H9 (cell line): ENCODE results near the gene COASY. TPM values are rescaled to one million over a fixed set of nuclear protein-coding genes. Genes with fewer than 3 reads are reported as not detected.

Experiments
- DNase-seq: peaks from one replicate; pipeline ENCODE4 v3.0.0-alpha.2; 2017
- H2AFZ ChIP-seq: one replicate; pipeline ENCODE4 v1.6.1; 2013; ENCODE audit warnings: mild to moderate bottlenecking, low read length, control low read depth, moderate library complexity
- H2AK5ac ChIP-seq: 2 replicates; pipeline ENCODE4 v1.6.1; 2013; ENCODE audit warnings: low read length, control low read depth, mixed read lengths; ENCODE audit not compliant: insufficient read length
- H2BK120ac ChIP-seq: one replicate; pipeline ENCODE4 v1.6.1; 2013; ENCODE audit warnings: low read depth, mild to moderate bottlenecking, low read length, control low read depth, inconsistent platforms; ENCODE audit not compliant: poor library complexity, severe bottlenecking
- H2BK12ac ChIP-seq: 2 replicates; pipeline ENCODE4 v1.6.1; 2013; ENCODE audit warnings: low read length, control low read depth, mixed read lengths, low read depth; ENCODE audit not compliant: insufficient read length
- H2BK15ac ChIP-seq: 2 replicates; pipeline ENCODE4 v1.6.1; 2013; ENCODE audit warnings: low read depth, low read length, control low read depth
- H2BK20ac ChIP-seq: one replicate; pipeline ENCODE4 v1.6.1; 2013; ENCODE audit warnings: low read depth, mild to moderate bottlenecking, low read length, control low read depth, inconsistent platforms; ENCODE audit not compliant: poor library complexity, severe bottlenecking
- H2BK5ac ChIP-seq: 2 replicates; pipeline ENCODE4 v1.6.1; 2013; ENCODE audit warnings: low read length, control low read depth, mixed read lengths; ENCODE audit not compliant: insufficient read length
- H3K14ac ChIP-seq: 2 replicates; pipeline ENCODE4 v1.6.1; 2013; ENCODE audit warnings: low read length, control low read depth; ENCODE audit not compliant: insufficient read depth
- H3K18ac ChIP-seq: 2 replicates; pipeline ENCODE4 v1.6.1; 2013; ENCODE audit warnings: low read depth, mild to moderate bottlenecking, mixed read lengths, low read length, control low read depth; ENCODE audit not compliant: insufficient read length
- H3K23ac ChIP-seq: 2 replicates; pipeline ENCODE4 v1.6.1; 2013; ENCODE audit warnings: low read length, control low read depth, mixed read lengths, low read depth; ENCODE audit not compliant: insufficient read length
- H3K23me2 ChIP-seq: 2 replicates; pipeline ENCODE4 v1.6.1; 2013; ENCODE audit warnings: low read depth, mild to moderate bottlenecking, mixed read lengths, low read length, control low read depth; ENCODE audit not compliant: insufficient read length, poor library complexity, severe bottlenecking
- H3K27ac ChIP-seq: 2 replicates; pipeline ENCODE4 v1.5.1; 2013; ENCODE audit warnings: low read length, control low read depth, mixed read lengths, low read depth; ENCODE audit not compliant: insufficient read length
- H3K27me3 ChIP-seq: 2 replicates; pipeline ENCODE4 v1.6.1; 2013; ENCODE audit warnings: low read length, control low read depth, inconsistent platforms; ENCODE audit not compliant: insufficient read depth
- H3K4ac ChIP-seq: 2 replicates; pipeline ENCODE4 v1.6.1; 2013; ENCODE audit warnings: low read depth, mild to moderate bottlenecking, control low read depth, inconsistent platforms, low read length, moderate library complexity
- H3K4me1 ChIP-seq: 2 replicates; pipeline ENCODE4 v1.6.1; 2013; ENCODE audit warnings: low read length, control low read depth, inconsistent platforms; ENCODE audit not compliant: insufficient read depth
- H3K4me2 ChIP-seq: 2 replicates; pipeline ENCODE4 v1.6.1; 2013; ENCODE audit warnings: low read length, control low read depth, mixed read lengths; ENCODE audit not compliant: insufficient read length, insufficient read depth
- H3K56ac ChIP-seq: 2 replicates; pipeline ENCODE4 v1.6.1; 2013; ENCODE audit warnings: low read depth, mild to moderate bottlenecking, mixed read lengths, low read length, control low read depth; ENCODE audit not compliant: insufficient read length
- H3K79me1 ChIP-seq: 2 replicates; pipeline ENCODE4 v1.6.1; 2013; ENCODE audit warnings: low read depth, mild to moderate bottlenecking, moderate library complexity, low read length, control low read depth, inconsistent platforms; ENCODE audit not compliant: insufficient read depth, poor library complexity, severe bottlenecking
- H3K79me2 ChIP-seq: 2 replicates; pipeline ENCODE4 v1.6.1; 2013; ENCODE audit warnings: low read length, control low read depth, inconsistent platforms; ENCODE audit not compliant: insufficient read depth
- H3K9ac ChIP-seq: 2 replicates; pipeline ENCODE4 v1.6.1; 2013; ENCODE audit warnings: low read length, control low read depth, mixed read lengths; ENCODE audit not compliant: insufficient read length; ENCODE audit errors: extremely low read depth
- H3K9me3 ChIP-seq: one replicate; pipeline ENCODE4 v1.6.1; 2013; ENCODE audit warnings: low read depth, low read length, inconsistent platforms; ENCODE audit not compliant: control insufficient read depth
- H3T11ph ChIP-seq: one replicate; pipeline ENCODE4 v1.6.1; 2013; ENCODE audit warnings: mild to moderate bottlenecking, low read length, control low read depth, inconsistent platforms
- H4K20me1 ChIP-seq: one replicate; pipeline ENCODE4 v1.6.1; 2013; ENCODE audit not compliant: control insufficient read depth, insufficient read length, insufficient read depth
- H4K5ac ChIP-seq: 2 replicates; pipeline ENCODE4 v1.6.1; 2013; ENCODE audit warnings: low read depth, mild to moderate bottlenecking, mixed read lengths, low read length, control low read depth; ENCODE audit not compliant: insufficient read length
- H4K8ac ChIP-seq: replicated peaks from 2 replicates; pipeline ENCODE4 v1.6.1; 2013; ENCODE audit warnings: low read length, control low read depth, mixed read lengths, low read depth; ENCODE audit not compliant: insufficient read length
- H4K91ac ChIP-seq: 2 replicates; pipeline ENCODE4 v1.6.1; 2013; ENCODE audit warnings: low read depth, mild to moderate bottlenecking, moderate library complexity, mixed read lengths, low read length, control low read depth; ENCODE audit not compliant: insufficient read length
- H3K27ac Mint-ChIP-seq, 3 experiments: 2 replicates in 2 of 3; 3 replicates in 1 of 3; pipeline ENCODE4 v1.8.0; 2020 to 2021; ENCODE audit warnings: mixed read lengths in 3 of 3, mild to moderate bottlenecking in 1 of 3, moderate library complexity in 1 of 3
- H3K27me3 Mint-ChIP-seq: 2 replicates; pipeline ENCODE4 v1.8.0; 2021; ENCODE audit warnings: low read depth, mild to moderate bottlenecking, moderate library complexity, mixed read lengths
- H3K36me3 Mint-ChIP-seq, 3 experiments: 2 replicates in 2 of 3; 3 replicates in 1 of 3; pipeline ENCODE4 v1.8.0; 2020 to 2021; ENCODE audit warnings: low read depth in 3 of 3, mixed read lengths in 3 of 3; ENCODE audit not compliant: insufficient read depth in 1 of 3
- H3K4me1 Mint-ChIP-seq, 2 experiments: 2 replicates each; pipeline ENCODE4 v1.8.0; 2020; ENCODE audit warnings: mixed read lengths in 2 of 2
- H3K4me3 Mint-ChIP-seq, 2 experiments: 2 replicates in 1 of 2; 3 replicates in 1 of 2; pipeline ENCODE4 v1.8.0; 2020 to 2021; ENCODE audit warnings: mild to moderate bottlenecking in 2 of 2, mixed read lengths in 2 of 2, moderate library complexity in 1 of 2
- H3K9me3 Mint-ChIP-seq, 2 experiments: 2 replicates in 1 of 2; 3 replicates in 1 of 2; pipeline ENCODE4 v1.8.0; 2020; ENCODE audit warnings: mild to moderate bottlenecking in 2 of 2, mixed read lengths in 2 of 2, moderate library complexity in 1 of 2
- CTCF ChIP-seq: fragments of 200-600 bp; sonication (generic); conservative IDR thresholded peaks from 3 replicates; pipeline ENCODE4 v1.8.0; 2021; ENCODE audit warnings: antibody characterized with exemption, mild to moderate bottlenecking
- whole genome bisulfite sequencing: extraction: QIAGEN DNeasy Blood & Tissue Kit; methylation state at CpG from one replicate; pipeline ENCODE4 v1.1.7; 2013; ENCODE audit warnings: missing lambda C conversion rate, low lambda C conversion rate, mixed read lengths; ENCODE audit not compliant: insufficient read length; ENCODE audit errors: extremely low coverage; 5-methylcytosine and 5-hydroxymethylcytosine counted together
- total RNA-seq: library from RNA; stranded (reverse); gene quantifications from 2 replicates; pipeline ENCODE4 v1.2.1, GENCODE V29; 2021

COASY gene
- total RNA-seq, 1 experiment from 2014 or later, result 84.1 TPM

- Histone ChIP-seq H4K91ac (no peak overlapping the region), H3T11ph (no peak overlapping the region), H3K4me2 (no peak overlapping the region), H3K79me1 (no peaks in the 10 kb centered on the region), H3K27me3 (no peaks in the 10 kb centered on the region), H3K9ac (no peak overlapping the region), H3K23me2 (peaks cover 16% of the 10 kb centered on the region), H3K9me3 (no peaks in the 10 kb centered on the region), H2BK15ac (no peak overlapping the region), H4K20me1 (no peaks in the 10 kb centered on the region), H3K18ac (no peak overlapping the region), H3K4ac (no peak overlapping the region), H2BK12ac (no peak overlapping the region), H4K8ac (no peak overlapping the region), H3K79me2 (no peaks in the 10 kb centered on the region), H2BK20ac (no peak overlapping the region), H2AK5ac (no peak overlapping the region), H2BK5ac (no peak overlapping the region), H3K14ac (no peak overlapping the region), H3K27ac (no peak overlapping the region), H2AFZ (no peak overlapping the region), H4K5ac (no peak overlapping the region), H2BK120ac (no peak overlapping the region), H3K23ac (no peak overlapping the region), H3K56ac (no peak overlapping the region), H3K4me1 (no peaks in the 10 kb centered on the region)
- peaks cover 14 to 34% of the 10 kb centered on the region in 2 experiments for H3K4me1 Mint-ChIP-seq
- H3K36me3 Mint-ChIP-seq, result no peaks in the 10 kb centered on the region
- H3K9me3 Mint-ChIP-seq, result no peaks in the 10 kb centered on the region
- no peak for TF ChIP-seq CTCF
- DNase-seq, result peak; percentile 86
- H3K27me3 Mint-ChIP-seq, result peaks cover 9% of the 10 kb centered on the region; the same call in 1 of the 2 replicates
- H3K27ac Mint-ChIP-seq, result peak overlapping the region in 2 of 3 experiments; percentile 61 to 77; a peak in 2 of 7 replicates
- WGBS, result no CpG with 5 or more reads among the region's 45 CpGs
- peak overlapping the region; percentile 85 to 92 for H3K4me3 Mint-ChIP-seq
These were observed 8.7 kb upstream of the COASY start for GRCh38 chr17:42553161-42553818.
